Kidney (tissue), 14 donors: Measurements from ENCODE around the gene MMP14. TPM values are rescaled to one million over a fixed set of nuclear protein-coding genes. Genes with fewer than 3 reads are reported as not detected.
"Not testable (repeated sequence)": the region's sequence is repeated elsewhere in the genome, so short reads cannot be mapped to it uniquely, and the experiment has no call there.

Source experiments
- DNase-seq, 5 donors: peaks; one replicate each; pipeline ENCODE4 v3.0.0-alpha.2; 2013 to 2020
- FAIRE-seq: peaks from 2 replicates; lab custom pipeline; 2012; peaks lifted over from hg19 to GRCh38; lab: Jason Lieb, UNC
- H3K27ac ChIP-seq, 2 donors: one replicate each; pipeline ENCODE4 v1.7.0; 2013; ENCODE audit warnings: low read depth in 2 of 2, low read length in 2 of 2, inconsistent platforms in 1 of 2
- H3K27me3 ChIP-seq: one replicate; pipeline ENCODE4 v1.7.1; 2013; ENCODE audit warnings: low read length, inconsistent platforms; ENCODE audit not compliant: control insufficient read depth, insufficient read depth
- H3K36me3 ChIP-seq, 3 donors: one replicate each; pipeline versions ENCODE4 v1.7.0 to v1.7.1; 2013; ENCODE audit warnings: low read length in 3 of 3, control low read depth in 1 of 3, inconsistent platforms in 1 of 3; ENCODE audit not compliant: insufficient read depth in 3 of 3, control insufficient read depth in 2 of 3
- H3K4me1 ChIP-seq, 3 donors: one replicate each; pipeline versions ENCODE4 v1.7.0 to v1.7.1; 2013; ENCODE audit warnings: low read length in 3 of 3, inconsistent platforms in 1 of 3, low read depth in 1 of 3; ENCODE audit not compliant: control insufficient read depth in 2 of 3, insufficient read depth in 2 of 3
- H3K4me3 ChIP-seq, 3 donors: one replicate each; pipeline versions ENCODE4 v1.7.0 to v1.8.1; 2013; ENCODE audit warnings: low read length in 3 of 3, control low read depth in 1 of 3, inconsistent platforms in 1 of 3
- H3K9ac ChIP-seq, 3 donors: one replicate each; pipeline versions ENCODE4 v1.7.0 to v1.7.1; 2013; ENCODE audit warnings: low read length in 3 of 3, control low read depth in 1 of 3, inconsistent platforms in 1 of 3
- H3K9me3 ChIP-seq, 3 donors: one replicate each; pipeline versions ENCODE4 v1.7.0 to v1.7.1; 2013; ENCODE audit warnings: low read length in 3 of 3, control low read depth in 1 of 3, inconsistent platforms in 1 of 3; ENCODE audit not compliant: control insufficient read depth in 2 of 3, insufficient read depth in 1 of 3
- intact Hi-C: fragments of 100-400 bp; cut with DNase I; formaldehyde crosslinking; loops from one replicate; pipeline ENCODE4 v1.11.1; 2022
- polyA plus RNA-seq: library from polyadenylated mRNA; stranded (reverse); fragments of 350-450 nt; fragmentation: Illumina TruSeq; extraction: RNeasy Lipid Tissue Mini Kit (QIAGEN cat#74804); gene quantifications from one replicate; pipeline ENCODE4 v1.2.3, GENCODE V29; 2014; ENCODE audit warnings: low read depth, low replicate concordance; ENCODE audit not compliant: insufficient read depth
- total RNA-seq: library from RNA; stranded (reverse); fragmentation: NEBNext Ultra II Directional; extraction: Animal tissue kit (Norgen Biotek cat#: 25700); gene quantifications from one replicate; pipeline ENCODE4 v1.2.1, GENCODE V29; 2021
- TF ChIP-seq, protein P1 (sequence below): IDR thresholded peaks from 3 replicates; pipeline ENCODE4 v1.5.1; 2012; ENCODE audit warnings: mild to moderate bottlenecking, moderate library complexity, borderline replicate concordance; ENCODE audit not compliant: insufficient read depth; ENCODE audit errors: extremely low read depth
- donor health status: control.
- donor health status: control.
- donor health status: control.
- donor health status: control.
- donor health status: control.
- donor health status: DM: yes; HTN: yes; CAD: no.
- donor health status: Normal renal cell carcinoma (clear cell type).

Gene MMP14
- total and polyA plus RNA-seq, 2 donors from 2014 or later: 30.1 to 108 TPM

- FAIRE-seq (no peak), DNase-seq (no peak)
- TF ChIP-seq, protein P1, sequence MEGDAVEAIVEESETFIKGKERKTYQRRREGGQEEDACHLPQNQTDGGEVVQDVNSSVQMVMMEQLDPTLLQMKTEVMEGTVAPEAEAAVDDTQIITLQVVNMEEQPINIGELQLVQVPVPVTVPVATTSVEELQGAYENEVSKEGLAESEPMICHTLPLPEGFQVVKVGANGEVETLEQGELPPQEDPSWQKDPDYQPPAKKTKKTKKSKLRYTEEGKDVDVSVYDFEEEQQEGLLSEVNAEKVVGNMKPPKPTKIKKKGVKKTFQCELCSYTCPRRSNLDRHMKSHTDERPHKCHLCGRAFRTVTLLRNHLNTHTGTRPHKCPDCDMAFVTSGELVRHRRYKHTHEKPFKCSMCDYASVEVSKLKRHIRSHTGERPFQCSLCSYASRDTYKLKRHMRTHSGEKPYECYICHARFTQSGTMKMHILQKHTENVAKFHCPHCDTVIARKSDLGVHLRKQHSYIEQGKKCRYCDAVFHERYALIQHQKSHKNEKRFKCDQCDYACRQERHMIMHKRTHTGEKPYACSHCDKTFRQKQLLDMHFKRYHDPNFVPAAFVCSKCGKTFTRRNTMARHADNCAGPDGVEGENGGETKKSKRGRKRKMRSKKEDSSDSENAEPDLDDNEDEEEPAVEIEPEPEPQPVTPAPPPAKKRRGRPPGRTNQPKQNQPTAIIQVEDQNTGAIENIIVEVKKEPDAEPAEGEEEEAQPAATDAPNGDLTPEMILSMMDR: no peak
- H3K27me3 ChIP-seq: no peaks in the 10 kb centered on the region
- peaks cover 0 to 10% (median 9%) of the 10 kb centered on the region in 3 donors for H3K4me1 ChIP-seq
- H3K9ac ChIP-seq: no peak overlapping the region
- intact Hi-C loops: no loop called here
- H3K27ac ChIP-seq: no peak overlapping the region
- H3K4me3 ChIP-seq: no peak overlapping the region
- H3K9me3 ChIP-seq: no peaks in the 10 kb centered on the region
- H3K36me3 ChIP-seq: no peaks in the 10 kb centered on the region
Measured at GRCh38 chr14:22792158-22792557, 44.2 kb upstream of the MMP14 start.

- Histone ChIP-seq H3K4me1 (peaks cover 0 to 17% (median 14%) of the 10 kb centered on the region in 3 donors), H3K27ac (peak overlapping the region in 1 of 2 donors; percentile 53)
- FAIRE-seq, H3K4me3 ChIP-seq, H3K9ac ChIP-seq, intact Hi-C loops, H3K27me3 ChIP-seq, H3K9me3 ChIP-seq, DNase-seq, H3K36me3 ChIP-seq: not testable (repeated sequence)
Measured at GRCh38 chr14:22793550-22793949, 42.8 kb upstream of the MMP14 start.

DNA sequence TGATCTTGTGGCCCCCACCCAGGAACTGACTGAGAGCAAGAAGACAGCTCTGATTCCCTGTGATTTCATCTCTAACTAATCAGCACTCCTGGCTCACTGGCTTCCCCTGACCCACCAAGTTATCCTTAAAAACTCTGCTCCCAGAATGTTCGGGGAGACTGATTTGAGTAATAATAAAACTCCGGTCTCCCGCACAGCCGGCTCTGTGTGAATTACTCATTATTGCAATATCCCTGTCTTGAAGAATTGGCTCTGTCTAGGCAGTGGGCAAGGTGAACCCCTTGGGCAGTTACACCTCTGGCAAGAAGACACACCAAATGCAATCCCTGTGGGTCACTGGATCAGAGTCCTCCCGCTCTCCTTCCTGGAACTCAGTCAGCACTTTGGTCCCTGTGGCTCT lies 42.4 kb upstream of the MMP14 start:
- no peak for DNase-seq
- no peaks in the 10 kb centered on the region for H3K36me3 ChIP-seq
- H3K9ac ChIP-seq: no peak overlapping the region
- TF ChIP-seq, protein P1: no peak
- intact Hi-C loops: no loop called here
- no peaks in the 10 kb centered on the region for H3K27me3 ChIP-seq
- peaks cover 0 to 21% (median 17%) of the 10 kb centered on the region in 3 donors for H3K4me1 ChIP-seq
- peak overlapping the region; percentile 50 to 53 for H3K27ac ChIP-seq
- FAIRE-seq: no peak
- H3K4me3 ChIP-seq: no peak overlapping the region
- H3K9me3 ChIP-seq: no peaks in the 10 kb centered on the region

- TF ChIP-seq, protein P1: no peak
- peak in 1 of 5 donors; percentile 51 for DNase-seq
Measured at GRCh38 chr14:22794551-22794951, 41.8 kb upstream of the MMP14 start.

More at GRCh38 chr14:22794551-22794951, 41.8 kb upstream of the MMP14 start:
- no peak for FAIRE-seq
- Histone ChIP-seq H3K27me3 (no peaks in the 10 kb centered on the region), H3K4me3 (no peak overlapping the region), H3K36me3 (no peaks in the 10 kb centered on the region), H3K4me1 (peaks cover 0 to 22% (median 19%) of the 10 kb centered on the region in 3 donors), H3K27ac (peak overlapping the region; percentile 50 to 53), H3K9me3 (no peaks in the 10 kb centered on the region), H3K9ac (no peak overlapping the region)
- intact Hi-C loops: no loop called here
